ENCODE data around the gene PLBD2. TPM values are rescaled to one million over a fixed set of nuclear protein-coding genes. Genes with fewer than 3 reads are reported as not detected.

Gene PLBD2
- total RNA-seq, 1 donor from 2014 or later: 102 TPM

DNA sequence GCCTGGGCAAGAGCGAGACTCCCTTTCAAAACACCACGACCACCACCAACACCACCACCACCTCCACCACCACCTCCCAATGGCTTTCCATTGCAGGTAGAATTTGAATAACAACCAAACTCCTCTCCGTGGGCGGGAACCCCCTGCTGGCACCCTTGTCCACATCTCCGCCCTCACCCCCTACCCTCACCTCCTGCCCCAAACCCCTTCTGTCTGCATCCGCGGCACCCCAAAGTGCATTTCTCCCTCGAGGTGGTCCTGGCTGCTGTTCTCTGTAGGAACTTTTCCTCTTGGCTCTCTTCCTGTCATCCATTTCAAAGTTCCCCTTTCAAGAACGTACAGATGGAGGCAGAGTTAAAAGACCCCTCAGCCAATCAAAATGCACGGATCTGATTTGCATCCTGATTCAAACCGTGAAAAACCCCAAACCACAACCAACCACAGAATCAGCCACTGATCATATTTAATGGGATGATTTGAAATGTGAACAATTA is 67.6 kb downstream of the PLBD2 start:
- Mint-ChIP-seq H3K27me3 (ENCODE audit: low read depth) (peaks cover 5% of the 10 kb centered on the region), H3K36me3 (ENCODE audit: low read depth) (peaks cover 6% of the 10 kb centered on the region), H3K9me3 (ENCODE audit: low read depth) (peaks cover 6% of the 10 kb centered on the region), H3K27ac (ENCODE audit: unreplicated experiment) (no peak overlapping the region), H3K4me3 (ENCODE audit: unreplicated experiment) (no peak overlapping the region), H3K4me1 (ENCODE audit: low read depth) (peaks cover 20% of the 10 kb centered on the region)
- TF ChIP-seq CTCF (IDR thresholded peaks at IDR 0.05): no peak
- DNase-seq (ENCODE audit: low spot score): peak; percentile 54

- H3K4me3 Mint-ChIP-seq (ENCODE audit: unreplicated experiment): no peak overlapping the region
- H3K9me3 Mint-ChIP-seq (ENCODE audit: low read depth): peaks cover 6% of the 10 kb centered on the region
- H3K27ac Mint-ChIP-seq (ENCODE audit: unreplicated experiment): no peak overlapping the region
- no peak for TF ChIP-seq CTCF (IDR thresholded peaks at IDR 0.05)
- H3K4me1 Mint-ChIP-seq (ENCODE audit: low read depth): peaks cover 7% of the 10 kb centered on the region
- DNase-seq (ENCODE audit: low spot score): peak; percentile 50
- H3K36me3 Mint-ChIP-seq (ENCODE audit: low read depth): peaks cover 4% of the 10 kb centered on the region
- H3K27me3 Mint-ChIP-seq (ENCODE audit: low read depth): peaks cover 5% of the 10 kb centered on the region
These were observed 69.5 kb downstream of the PLBD2 start for GRCh38 chr12:113427882-113428281.

- no peak for TF ChIP-seq CTCF (IDR thresholded peaks at IDR 0.05)
- no peak overlapping the region for H3K4me3 Mint-ChIP-seq (ENCODE audit: unreplicated experiment)
- H3K36me3 Mint-ChIP-seq (ENCODE audit: low read depth): peaks cover 4% of the 10 kb centered on the region
- H3K27me3 Mint-ChIP-seq (ENCODE audit: low read depth): peaks cover 5% of the 10 kb centered on the region
- no peak for DNase-seq (ENCODE audit: low spot score)
- H3K27ac Mint-ChIP-seq (ENCODE audit: unreplicated experiment): no peak overlapping the region
- H3K4me1 Mint-ChIP-seq (ENCODE audit: low read depth): peaks cover under 1% of the 10 kb centered on the region
- H3K9me3 Mint-ChIP-seq (ENCODE audit: low read depth): peaks cover 6% of the 10 kb centered on the region
These were observed 70.1 kb downstream of the PLBD2 start for GRCh38 chr12:113428482-113428881.

GRCh38 chr12:113432986-113433385 is 74.6 kb downstream of the PLBD2 start:
- Mint-ChIP-seq H3K36me3 (ENCODE audit: low read depth) (peaks cover 4% of the 10 kb centered on the region), H3K4me3 (ENCODE audit: unreplicated experiment) (no peak overlapping the region), H3K4me1 (ENCODE audit: low read depth) (no peaks in the 10 kb centered on the region), H3K9me3 (ENCODE audit: low read depth) (peaks cover 6% of the 10 kb centered on the region), H3K27me3 (ENCODE audit: low read depth) (peaks cover 3% of the 10 kb centered on the region), H3K27ac (ENCODE audit: unreplicated experiment) (no peak overlapping the region)
- no peak for TF ChIP-seq CTCF (IDR thresholded peaks at IDR 0.05)
- DNase-seq (ENCODE audit: low spot score): no peak

DNA sequence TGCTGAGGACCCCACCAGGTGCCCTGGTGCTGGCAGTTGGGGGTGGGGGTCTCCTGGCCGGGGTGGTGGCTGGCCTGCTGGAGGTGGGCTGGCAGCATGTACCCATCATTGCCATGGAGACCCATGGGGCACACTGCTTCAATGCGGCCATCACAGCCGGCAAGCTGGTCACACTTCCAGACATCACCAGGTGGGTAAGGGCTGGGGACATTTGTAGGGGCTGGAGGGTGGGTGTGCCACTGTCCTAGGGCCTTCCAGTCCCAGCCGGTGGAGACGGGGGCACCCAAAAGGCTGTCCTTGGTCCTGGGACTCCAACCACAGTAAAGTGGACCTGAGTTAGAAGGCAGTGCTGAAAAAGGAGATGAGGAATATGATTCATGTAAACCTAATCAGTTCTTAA is 77.0 kb downstream of the PLBD2 start:
- no peaks in the 10 kb centered on the region for H3K4me1 Mint-ChIP-seq (ENCODE audit: low read depth)
- H3K36me3 Mint-ChIP-seq (ENCODE audit: low read depth): no peaks in the 10 kb centered on the region
- peaks cover under 1% of the 10 kb centered on the region for H3K9me3 Mint-ChIP-seq (ENCODE audit: low read depth)
- no peak for TF ChIP-seq CTCF (IDR thresholded peaks at IDR 0.05)
- H3K27me3 Mint-ChIP-seq (ENCODE audit: low read depth): no peaks in the 10 kb centered on the region
- H3K27ac Mint-ChIP-seq (ENCODE audit: unreplicated experiment): no peak overlapping the region
- no peak for DNase-seq (ENCODE audit: low spot score)
- no peak overlapping the region for H3K4me3 Mint-ChIP-seq (ENCODE audit: unreplicated experiment)

Measured in chondrocyte (in vitro differentiated cells).